Measurements from ENCODE around the gene SSR3. TPM values are rescaled to one million over a fixed set of nuclear protein-coding genes. Genes with fewer than 3 reads are reported as not detected.

SSR3 gene
- total and polyA plus RNA-seq, 3 donors from 2014 or later: 85.0 to 204 (median 108) TPM

DNA sequence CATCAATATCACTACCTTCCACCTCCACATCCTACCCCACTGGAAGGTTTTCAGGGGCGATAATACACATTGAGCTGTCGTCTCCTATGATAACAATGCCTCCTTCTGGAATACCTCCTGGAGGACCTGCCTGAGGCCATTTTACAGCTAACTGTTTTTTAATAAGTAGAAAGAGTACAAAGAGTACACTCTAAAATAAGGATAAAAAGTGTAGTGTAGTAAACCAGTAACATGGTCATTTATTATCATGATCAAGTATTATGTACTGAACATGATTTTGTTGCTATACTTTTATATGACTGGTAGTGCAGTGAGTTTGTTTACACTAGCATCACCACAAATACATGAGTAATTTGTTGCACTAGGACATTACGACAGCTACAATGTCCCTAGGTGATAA is 46.6 kb upstream of the SSR3 start:
- DNase-seq: no peak
- H3K27me3 ChIP-seq: no peaks in the 10 kb centered on the region
- peaks cover 50% of the 10 kb centered on the region for H3K4me1 ChIP-seq
- 34 to 53% methylated on average over 3 of the region's 3 CpGs for WGBS, 2 donors
- TF ChIP-seq, protein P1, sequence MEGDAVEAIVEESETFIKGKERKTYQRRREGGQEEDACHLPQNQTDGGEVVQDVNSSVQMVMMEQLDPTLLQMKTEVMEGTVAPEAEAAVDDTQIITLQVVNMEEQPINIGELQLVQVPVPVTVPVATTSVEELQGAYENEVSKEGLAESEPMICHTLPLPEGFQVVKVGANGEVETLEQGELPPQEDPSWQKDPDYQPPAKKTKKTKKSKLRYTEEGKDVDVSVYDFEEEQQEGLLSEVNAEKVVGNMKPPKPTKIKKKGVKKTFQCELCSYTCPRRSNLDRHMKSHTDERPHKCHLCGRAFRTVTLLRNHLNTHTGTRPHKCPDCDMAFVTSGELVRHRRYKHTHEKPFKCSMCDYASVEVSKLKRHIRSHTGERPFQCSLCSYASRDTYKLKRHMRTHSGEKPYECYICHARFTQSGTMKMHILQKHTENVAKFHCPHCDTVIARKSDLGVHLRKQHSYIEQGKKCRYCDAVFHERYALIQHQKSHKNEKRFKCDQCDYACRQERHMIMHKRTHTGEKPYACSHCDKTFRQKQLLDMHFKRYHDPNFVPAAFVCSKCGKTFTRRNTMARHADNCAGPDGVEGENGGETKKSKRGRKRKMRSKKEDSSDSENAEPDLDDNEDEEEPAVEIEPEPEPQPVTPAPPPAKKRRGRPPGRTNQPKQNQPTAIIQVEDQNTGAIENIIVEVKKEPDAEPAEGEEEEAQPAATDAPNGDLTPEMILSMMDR (IDR thresholded peaks at IDR 0.05): no peak
- peak overlapping the region in 1 of 2 donors; percentile 89 for H3K27ac ChIP-seq
- H3K4me3 ChIP-seq: no peak overlapping the region
- no peaks in the 10 kb centered on the region for H3K36me3 ChIP-seq (ENCODE audit: low read depth, missing control alignments)
- no peaks in the 10 kb centered on the region for H3K9me3 ChIP-seq
- intact Hi-C loops (cut with DNase I; ENCODE audit: low total_unique reads): no loop called here

DNA sequence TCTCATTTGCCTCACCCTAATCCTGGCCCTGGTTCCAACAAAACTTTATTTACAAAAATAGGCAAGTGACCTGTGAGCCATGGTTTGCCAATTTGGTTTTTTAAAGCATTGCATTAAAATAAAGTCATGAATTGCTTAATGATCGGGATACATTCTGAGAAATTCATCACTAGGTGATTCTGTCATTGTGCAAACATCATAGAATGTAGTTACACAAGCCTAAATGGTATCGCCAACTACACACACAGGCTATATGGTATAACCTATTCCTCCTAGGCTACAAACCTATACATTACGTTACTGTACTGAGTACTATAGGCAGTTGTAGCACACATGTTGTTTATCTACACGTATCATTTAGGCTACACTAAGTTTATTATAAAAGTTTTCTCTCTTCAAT is 45.9 kb upstream of the SSR3 start:
- WGBS, 2 donors: 85 to 89% methylated on average over 4 of the region's 4 CpGs
- intact Hi-C loops (cut with DNase I; ENCODE audit: low total_unique reads): no loop called here

GRCh38 chr3:156599089-156599874 is 44.4 kb upstream of the SSR3 start:
- 80% methylated on average over 9 of the region's 9 CpGs for WGBS, 2 donors
- Histone ChIP-seq H3K36me3 (ENCODE audit: low read depth, missing control alignments) (no peaks in the 10 kb centered on the region), H3K9me3 (no peaks in the 10 kb centered on the region), H3K4me1 (peaks cover 36% of the 10 kb centered on the region), H3K27me3 (no peaks in the 10 kb centered on the region), H3K4me3 (no peak overlapping the region), H3K27ac (peak overlapping the region; percentile 36 to 65)
- intact Hi-C loops (cut with DNase I; ENCODE audit: low total_unique reads): no loop called here
- no peak for DNase-seq
- TF ChIP-seq, protein P1 (IDR thresholded peaks at IDR 0.05): no peak
- no peak for TF ChIP-seq POLR2A (IDR thresholded peaks at IDR 0.05)

More for the DNA sequence above, 45.9 kb upstream of the SSR3 start:
- Histone ChIP-seq H3K4me3 (no peak overlapping the region), H3K9me3 (no peaks in the 10 kb centered on the region), H3K27me3 (no peaks in the 10 kb centered on the region), H3K4me1 (peaks cover 46% of the 10 kb centered on the region), H3K27ac (peak overlapping the region in 1 of 2 donors; percentile 89), H3K36me3 (ENCODE audit: low read depth, missing control alignments) (no peaks in the 10 kb centered on the region)
- no peak for DNase-seq
- TF ChIP-seq POLR2A (IDR thresholded peaks at IDR 0.05): no peak
- TF ChIP-seq, protein P1 (IDR thresholded peaks at IDR 0.05): no peak

DNA sequence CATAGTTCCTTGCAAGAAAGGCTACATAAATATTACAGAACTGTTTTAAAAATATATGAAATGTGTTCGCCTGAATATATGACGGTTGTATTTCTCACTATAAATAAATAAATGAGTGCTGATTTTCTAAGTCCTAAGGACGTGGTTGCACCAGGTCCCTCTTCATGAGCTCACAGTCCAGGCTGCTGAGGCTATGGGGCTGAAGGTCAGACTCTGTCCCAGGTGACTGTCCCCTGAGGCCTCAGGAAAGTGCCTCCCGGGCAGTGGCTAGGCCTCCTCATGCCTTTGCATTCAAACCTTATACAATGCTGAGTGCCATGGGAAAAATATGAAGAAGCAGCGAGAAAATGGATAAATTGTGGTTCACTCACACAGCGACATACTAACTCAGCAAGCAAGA is 43.5 kb upstream of the SSR3 start:
- peaks cover 36% of the 10 kb centered on the region for H3K4me1 ChIP-seq
- H3K4me3 ChIP-seq: no peak overlapping the region
- H3K36me3 ChIP-seq (ENCODE audit: low read depth, missing control alignments): no peaks in the 10 kb centered on the region
- intact Hi-C loops (cut with DNase I; ENCODE audit: low total_unique reads): no loop called here
- peak overlapping the region; percentile 36 to 65 for H3K27ac ChIP-seq
- H3K9me3 ChIP-seq: no peaks in the 10 kb centered on the region
- DNase-seq: no peak
- H3K27me3 ChIP-seq: no peaks in the 10 kb centered on the region
- TF ChIP-seq, protein P1 (IDR thresholded peaks at IDR 0.05): no peak
- TF ChIP-seq POLR2A (IDR thresholded peaks at IDR 0.05): no peak
- WGBS, 2 donors: 71 to 78% methylated on average over 6 of the region's 6 CpGs

GRCh38 chr3:156594219-156594683 is 39.3 kb upstream of the SSR3 start:
- 24 to 38% methylated on average over 7 of the region's 7 CpGs for WGBS, 2 donors
- DNase-seq: no peak
- no peak overlapping the region for H3K4me3 ChIP-seq
- no peak overlapping the region for H3K27ac ChIP-seq
- H3K9me3 ChIP-seq: no peaks in the 10 kb centered on the region
- no peaks in the 10 kb centered on the region for H3K36me3 ChIP-seq (ENCODE audit: low read depth, missing control alignments)
- TF ChIP-seq POLR2A (IDR thresholded peaks at IDR 0.05): no peak
- TF ChIP-seq, protein P1 (IDR thresholded peaks at IDR 0.05): no peak
- H3K27me3 ChIP-seq: no peaks in the 10 kb centered on the region
- H3K4me1 ChIP-seq: peaks cover 19% of the 10 kb centered on the region
- intact Hi-C loops (cut with DNase I; ENCODE audit: low total_unique reads): no loop called here

Measured in testis (tissue), 3 donors.